OCI-M1 (cell line): ENCODE data around the gene TLR9.

Experiments
- DNase-seq: peaks from one replicate; lab custom pipeline; 2025; lab: John Stamatoyannopoulos, UW

The TLR9 gene

DNA sequence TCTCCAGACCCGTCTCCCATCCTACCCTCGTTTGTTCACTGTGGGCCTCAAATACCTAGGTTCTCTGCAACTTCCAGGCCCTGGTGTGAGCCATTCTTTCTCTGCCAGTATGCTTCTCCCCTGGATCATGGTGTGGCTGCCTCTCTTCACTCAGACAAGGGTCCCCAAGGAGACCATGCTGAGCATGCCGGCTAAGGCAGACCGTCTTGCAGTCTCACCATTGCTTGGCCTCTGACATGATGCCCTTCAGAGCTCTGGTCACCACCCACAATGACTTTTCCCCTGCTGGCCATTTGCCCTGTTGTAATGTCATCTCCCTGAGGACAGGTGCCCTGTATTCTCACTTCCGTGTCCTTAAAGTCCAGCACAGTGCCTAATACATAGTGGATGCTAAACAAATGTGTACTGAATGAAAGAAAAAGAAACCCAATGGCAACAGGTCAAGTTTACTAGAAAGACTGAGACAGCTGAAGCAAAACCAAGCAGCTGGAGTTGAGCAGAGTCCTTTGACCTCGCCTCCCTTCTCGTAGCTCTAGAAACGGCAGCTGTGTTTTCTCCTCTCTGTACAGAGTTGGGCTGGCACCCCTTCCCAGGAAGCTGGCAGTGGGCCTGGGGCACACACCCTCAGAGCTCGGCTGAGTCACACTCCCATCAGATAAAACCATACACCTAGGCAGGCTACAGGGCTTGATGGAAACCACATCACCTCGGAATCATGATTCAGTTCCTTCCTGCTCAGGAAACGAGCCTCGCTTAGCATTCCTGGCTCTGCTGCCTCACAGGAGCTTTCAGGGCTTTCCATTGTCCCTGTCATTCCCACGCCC is 8.6 kb downstream of the TLR9 start:
- no peak for DNase-seq

DNA sequence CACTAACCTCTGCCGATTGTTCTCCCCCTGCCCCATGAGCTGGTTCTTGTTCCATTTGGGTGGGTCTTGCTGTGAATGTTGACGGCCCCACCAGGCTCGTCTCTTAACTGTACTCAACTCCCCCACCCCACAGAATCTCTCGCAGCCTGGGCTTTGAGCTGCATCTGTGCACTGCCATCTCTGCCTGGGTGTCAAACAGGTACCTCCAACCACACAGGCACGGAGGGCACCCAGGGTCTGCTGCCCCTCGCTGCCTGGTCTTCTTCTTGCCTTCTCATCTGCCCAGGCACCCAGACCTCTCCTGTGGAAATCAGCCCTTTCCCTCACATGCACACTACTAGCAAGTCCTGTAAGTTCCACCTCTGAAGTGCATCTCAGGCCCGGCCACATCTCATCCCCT is 10.1 kb downstream of the TLR9 start:
- no peak for DNase-seq

DNA sequence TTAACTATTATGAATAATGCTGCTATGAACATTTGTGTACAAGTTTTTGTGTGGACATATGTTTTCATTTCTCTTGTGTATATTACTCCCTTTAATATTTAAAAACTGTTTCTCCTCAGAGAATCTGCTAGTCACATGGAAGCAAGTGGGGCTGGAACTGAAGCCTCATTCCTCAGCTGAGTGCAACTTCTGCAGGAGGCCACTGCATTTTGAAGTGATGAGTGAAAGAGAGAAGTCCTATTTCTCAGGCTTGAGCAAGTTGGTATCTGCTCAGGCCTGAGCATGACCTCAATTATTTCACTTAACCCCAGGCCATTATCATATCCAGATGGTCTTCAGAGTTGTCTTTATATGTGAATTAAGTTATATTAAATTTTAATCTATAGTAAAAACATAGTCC is 11.5 kb downstream of the TLR9 start:
- no peak for DNase-seq

DNA sequence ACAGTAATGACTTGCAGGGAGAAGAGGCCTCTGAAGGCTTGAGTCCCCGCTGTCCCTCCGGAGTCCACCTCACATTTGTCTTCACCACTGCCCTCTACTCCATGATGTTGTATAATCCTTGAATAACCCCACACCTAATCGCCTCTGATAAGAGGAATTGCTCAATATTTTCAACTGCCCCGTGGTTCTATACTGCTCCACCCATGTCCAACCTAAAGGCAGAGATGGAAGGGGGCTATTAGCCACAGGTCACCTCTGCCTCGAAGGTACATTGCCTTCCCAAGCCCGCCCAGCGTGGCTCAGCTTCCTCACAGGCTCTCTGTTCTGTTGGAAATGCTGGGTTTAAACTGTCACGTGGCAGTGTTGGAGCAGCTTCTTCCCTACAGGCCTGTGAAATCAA is 12.4 kb downstream of the TLR9 start:
- peak; percentile 11 for DNase-seq

DNA sequence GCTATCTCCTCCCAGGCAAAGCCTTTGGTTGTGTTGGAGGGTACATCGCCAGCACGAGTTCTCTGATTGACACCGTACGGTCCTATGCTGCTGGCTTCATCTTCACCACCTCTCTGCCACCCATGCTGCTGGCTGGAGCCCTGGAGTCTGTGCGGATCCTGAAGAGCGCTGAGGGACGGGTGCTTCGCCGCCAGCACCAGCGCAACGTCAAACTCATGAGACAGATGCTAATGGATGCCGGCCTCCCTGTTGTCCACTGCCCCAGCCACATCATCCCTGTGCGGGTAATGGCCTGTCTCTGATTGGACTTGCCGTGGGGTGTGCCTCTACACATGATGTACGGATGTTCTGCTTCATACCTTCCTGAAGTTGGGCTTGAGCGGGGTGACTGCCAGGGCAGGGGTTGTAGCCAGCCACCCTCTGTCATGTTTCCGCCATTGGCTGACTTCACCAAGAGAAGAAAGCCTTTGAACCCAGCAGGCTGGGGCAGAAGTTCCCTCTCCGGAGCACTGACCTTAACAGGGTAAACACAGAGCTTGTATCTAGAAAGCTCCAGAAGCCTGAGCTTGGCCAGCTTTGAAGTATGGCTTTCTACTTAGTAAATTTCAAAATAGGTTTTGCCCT is 14.1 kb downstream of the TLR9 start:
- no peak for DNase-seq

GRCh38 chr3:52210550-52211046 is 14.8 kb downstream of the TLR9 start:
- DNase-seq = peak; percentile 86

- no peak for DNase-seq
These were observed 15.4 kb downstream of the TLR9 start for GRCh38 chr3:52210037-52210436.

DNA sequence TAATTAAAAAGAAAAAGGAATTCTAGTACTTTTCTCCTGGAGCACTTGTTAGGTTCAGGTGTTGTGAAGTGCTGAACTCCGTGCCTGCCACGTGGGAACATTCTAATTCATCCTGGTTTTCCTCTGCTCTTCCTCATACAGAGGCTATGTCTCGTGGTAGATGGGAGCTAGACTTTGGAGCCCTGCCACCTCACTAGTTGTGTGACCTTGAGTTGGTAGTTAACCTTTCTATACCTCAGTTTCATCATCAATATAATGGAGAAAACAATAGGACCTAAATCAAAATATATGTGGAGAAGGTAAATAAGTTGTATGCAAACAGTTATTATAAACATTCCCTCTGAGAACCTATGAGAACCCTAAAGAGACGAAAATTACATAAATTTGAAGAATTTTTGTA is 16.9 kb downstream of the TLR9 start:
- DNase-seq = no peak

- no peak for DNase-seq
These were observed 19.6 kb downstream of the TLR9 start for GRCh38 chr3:52205727-52206372.

DNA sequence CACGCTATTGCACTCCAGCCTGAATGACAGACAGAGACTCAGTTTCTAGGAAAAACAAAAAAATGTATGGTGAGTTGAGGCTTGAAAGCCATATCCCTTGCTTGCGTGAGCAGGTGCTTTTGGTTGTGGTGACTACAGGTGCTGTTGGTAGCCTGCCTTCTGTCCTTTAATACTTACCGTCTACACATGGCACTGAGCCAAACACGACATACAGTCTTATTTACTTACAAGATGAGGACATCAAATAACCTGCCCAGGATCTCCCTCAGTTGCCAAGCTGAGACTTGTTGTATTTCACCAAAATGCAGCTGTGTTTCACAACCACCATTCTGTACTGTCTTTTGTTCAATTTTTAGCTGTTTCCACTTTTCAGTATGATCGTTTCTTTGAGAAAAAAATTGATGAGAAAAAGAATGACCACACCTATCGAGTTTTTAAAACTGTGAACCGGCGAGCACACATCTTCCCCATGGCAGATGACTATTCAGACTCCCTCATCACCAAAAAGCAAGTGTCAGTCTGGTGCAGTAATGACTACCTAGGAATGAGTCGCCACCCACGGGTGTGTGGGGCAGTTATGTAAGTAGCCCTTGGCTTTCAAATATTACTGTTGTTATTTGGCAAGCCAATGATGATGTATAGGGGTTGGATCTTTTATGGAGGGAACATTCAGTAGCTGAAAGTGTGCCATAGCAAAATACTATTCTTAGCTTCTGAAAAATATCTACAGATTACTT is 20.9 kb downstream of the TLR9 start:
- DNase-seq = no peak

GRCh38 chr3:52203701-52204100 is 21.7 kb downstream of the TLR9 start:
- DNase-seq = no peak

DNA sequence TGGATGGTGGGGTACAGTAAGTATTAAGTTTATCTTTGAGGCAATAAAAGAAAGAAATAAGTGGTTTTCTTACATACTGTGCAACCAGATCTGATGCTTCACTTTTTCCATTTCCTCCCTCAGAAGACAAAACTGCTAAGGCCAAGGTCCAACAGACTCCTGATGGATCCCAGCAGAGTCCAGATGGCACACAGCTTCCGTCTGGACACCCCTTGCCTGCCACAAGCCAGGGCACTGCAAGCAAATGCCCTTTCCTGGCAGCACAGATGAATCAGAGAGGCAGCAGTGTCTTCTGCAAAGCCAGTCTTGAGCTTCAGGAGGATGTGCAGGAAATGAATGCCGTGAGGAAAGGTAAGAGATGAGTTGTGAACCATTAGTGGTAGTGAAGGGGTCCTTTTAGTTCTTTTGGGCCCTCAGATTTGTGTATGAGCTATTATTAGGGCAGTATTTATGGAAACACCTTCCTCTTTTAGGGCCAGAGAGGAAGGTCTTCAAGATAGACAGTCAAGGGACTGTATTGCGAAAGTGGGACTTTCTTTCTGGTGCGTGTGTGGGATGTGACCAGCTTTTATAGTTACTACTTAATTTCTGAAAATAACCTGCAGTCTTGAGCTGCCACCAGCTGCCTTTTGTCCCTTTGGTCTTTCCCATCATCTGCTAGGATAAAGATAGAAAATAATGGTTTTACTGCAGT is 22.9 kb downstream of the TLR9 start:
- DNase-seq = peak; percentile 16

- DNase-seq = no peak
These were observed 24.3 kb downstream of the TLR9 start for GRCh38 chr3:52200981-52201679.

- DNase-seq = no peak
These were observed 26.5 kb downstream of the TLR9 start for GRCh38 chr3:52198643-52199608.

GRCh38 chr3:52197842-52198625 is 27.4 kb downstream of the TLR9 start, which contains the start of gene ALAS1:
TSS of gene ALAS1 (plus strand) at chr3:52198160. CDS start at chr3:52199242, 1,082 bp downstream.
- DNase-seq = peak; percentile 95

DNA sequence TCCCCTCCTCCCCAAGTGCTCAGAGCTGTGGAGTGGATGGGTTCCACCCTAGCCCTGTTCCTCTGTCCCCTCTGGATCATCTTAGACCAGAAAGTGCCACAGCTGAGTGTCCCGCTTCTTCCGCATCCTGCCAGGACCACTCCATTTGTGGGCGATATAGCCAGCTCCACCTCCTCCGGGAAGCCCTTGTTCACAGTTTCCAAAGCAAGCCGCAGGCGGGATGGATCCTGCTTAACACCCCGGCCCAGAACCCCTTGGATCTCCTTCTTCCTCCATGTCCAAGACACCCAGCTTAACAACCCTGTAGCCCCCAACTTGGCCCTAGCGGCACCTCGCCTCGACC is 28.0 kb downstream of the TLR9 start:
- no peak for DNase-seq

- no peak for DNase-seq
These were observed 28.5 kb downstream of the TLR9 start for GRCh38 chr3:52196977-52197376.

GRCh38 chr3:52195823-52196331 is 29.6 kb downstream of the TLR9 start:
- no peak for DNase-seq

DNA sequence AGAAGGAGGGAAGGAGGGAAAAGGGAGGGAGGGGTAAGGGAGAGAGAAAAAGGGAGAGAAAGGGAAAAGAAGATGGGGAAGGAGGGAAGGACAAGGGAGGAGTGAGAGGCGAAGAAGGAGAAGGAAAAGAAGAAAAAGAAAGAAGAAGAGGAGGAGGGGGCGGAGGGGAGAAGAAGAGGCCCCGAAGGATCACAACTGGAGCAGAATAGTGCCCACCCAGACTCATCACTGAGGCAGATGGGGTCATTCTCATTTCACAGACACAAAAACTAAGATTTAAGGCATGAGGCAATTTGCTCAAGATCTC is 30.2 kb downstream of the TLR9 start:
- no peak for DNase-seq
